Superior temporal gyrus (tissue), 1 donor: Measurements from ENCODE around the gene FANCI.

ENCODE experiments used
- DNase-seq: peaks from one replicate; pipeline ENCODE4 v3.0.0-alpha.2; 2016; ENCODE audit errors: extremely low spot score

FANCI gene

GRCh38 chr15:89243691-89244573 lies at the start of gene FANCI:
Gene FANCI, plus strand, starts transcription at chr15:89243979. Its CDS starts 3,669 bp downstream, at chr15:89247648.
- DNase-seq: peak; percentile 92

DNA sequence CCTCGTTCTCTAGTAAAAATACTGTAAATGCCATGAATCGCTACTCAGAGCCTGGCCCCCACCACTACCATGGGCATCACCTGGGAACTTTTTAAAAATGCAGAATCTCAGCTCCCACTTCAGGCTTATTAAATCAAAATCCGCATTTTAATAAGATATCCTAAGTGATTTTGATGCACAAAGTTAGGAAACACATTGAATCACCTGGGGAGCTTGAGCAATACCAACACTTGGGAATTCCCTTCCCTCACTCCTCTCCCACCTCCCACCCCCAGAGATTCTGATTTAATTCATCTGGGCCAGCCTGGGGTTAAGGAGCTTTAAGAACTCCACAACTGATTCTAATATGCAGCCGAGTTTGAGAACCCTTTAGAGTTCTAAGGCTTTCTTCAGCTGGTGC lies 49.2 kb upstream of the FANCI start:
- no peak for DNase-seq

GRCh38 chr15:89195836-89196235 lies 47.9 kb upstream of the FANCI start:
- DNase-seq: no peak

DNA sequence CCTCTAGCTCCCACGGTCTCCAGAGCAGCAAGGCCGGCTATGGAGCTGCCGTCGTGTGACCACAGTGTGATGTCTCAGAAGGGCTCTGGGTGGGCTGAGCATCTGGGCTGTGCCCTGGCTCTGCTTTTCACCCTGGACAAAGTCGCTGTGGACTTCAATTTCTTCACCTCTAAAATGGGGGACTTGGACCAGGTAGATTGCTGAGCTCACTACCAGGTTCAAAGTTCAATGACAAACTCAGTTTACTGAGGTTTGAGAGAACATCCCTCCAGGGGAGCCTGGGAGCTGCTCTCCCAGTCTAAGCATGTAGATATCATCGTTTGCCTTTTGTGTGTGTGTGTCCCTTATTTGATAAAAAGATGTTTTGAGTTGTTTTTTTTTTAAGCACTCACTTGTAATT lies 47.5 kb upstream of the FANCI start:
- DNase-seq: no peak

- DNase-seq: no peak
These were observed 46.8 kb upstream of the FANCI start for GRCh38 chr15:89196994-89197393.

- DNase-seq: peak; percentile 94
These were observed 46.2 kb upstream of the FANCI start for GRCh38 chr15:89197503-89197971.

DNA sequence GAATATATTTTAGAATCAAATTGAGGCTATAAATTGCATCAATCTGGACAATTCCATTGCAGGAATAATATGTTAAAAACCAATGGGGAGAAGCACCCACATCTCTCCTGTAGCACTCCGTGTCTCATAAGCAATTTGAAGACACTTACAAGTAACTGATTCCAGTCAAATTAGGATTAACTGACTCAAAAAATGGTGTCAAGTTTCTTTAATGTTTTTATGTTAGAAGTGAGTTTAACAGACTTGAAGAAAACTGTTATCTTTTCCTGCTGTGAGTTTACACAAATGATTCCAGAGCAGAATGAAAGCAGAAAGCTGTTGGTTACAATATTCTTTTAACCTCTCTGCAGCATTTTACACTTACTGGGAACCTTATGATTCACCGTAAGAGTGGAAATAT lies 45.6 kb upstream of the FANCI start:
- peak; percentile 43 for DNase-seq

GRCh38 chr15:89198934-89199333 lies 44.8 kb upstream of the FANCI start:
- peak; percentile 86 for DNase-seq

DNA sequence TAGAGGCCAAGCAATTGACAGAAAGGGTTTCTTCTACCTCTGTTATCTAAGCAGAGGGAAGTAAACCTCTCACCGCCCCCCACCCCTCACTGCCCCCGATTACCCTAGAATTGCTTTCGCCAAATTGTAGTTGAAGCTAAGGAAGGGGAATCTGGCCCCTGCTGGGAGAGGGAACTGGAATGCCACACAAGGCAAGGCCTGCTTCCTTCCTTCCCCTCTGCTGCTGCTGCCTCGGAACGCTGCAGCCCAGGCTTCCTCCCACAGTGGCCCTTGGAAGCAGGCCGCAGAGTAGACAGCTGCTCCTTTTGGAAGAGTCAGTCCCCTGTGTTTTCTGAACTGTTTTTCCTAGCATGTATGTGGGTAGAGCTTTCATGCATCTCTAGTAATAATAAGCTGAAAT lies 44.0 kb upstream of the FANCI start:
- DNase-seq: no peak

DNA sequence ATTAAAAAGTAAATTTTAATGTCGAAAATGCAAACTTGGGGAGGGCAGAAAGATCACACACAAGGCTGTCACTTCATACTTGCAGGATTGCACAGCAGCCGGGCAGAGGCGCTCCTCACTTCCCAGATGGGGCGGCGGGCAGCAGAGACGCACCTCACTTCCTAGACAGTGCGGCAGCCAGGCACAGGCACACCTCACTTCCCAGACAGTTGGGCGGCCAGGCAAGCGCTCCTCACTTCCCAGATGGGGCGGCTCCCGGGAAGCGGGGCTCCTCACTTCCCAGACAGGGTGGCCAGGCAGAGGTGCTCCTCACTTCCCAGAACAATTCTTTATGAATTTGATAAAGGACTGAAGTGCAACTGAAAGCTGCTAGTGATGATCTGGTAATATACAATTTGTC lies 43.6 kb upstream of the FANCI start:
- no peak for DNase-seq

DNA sequence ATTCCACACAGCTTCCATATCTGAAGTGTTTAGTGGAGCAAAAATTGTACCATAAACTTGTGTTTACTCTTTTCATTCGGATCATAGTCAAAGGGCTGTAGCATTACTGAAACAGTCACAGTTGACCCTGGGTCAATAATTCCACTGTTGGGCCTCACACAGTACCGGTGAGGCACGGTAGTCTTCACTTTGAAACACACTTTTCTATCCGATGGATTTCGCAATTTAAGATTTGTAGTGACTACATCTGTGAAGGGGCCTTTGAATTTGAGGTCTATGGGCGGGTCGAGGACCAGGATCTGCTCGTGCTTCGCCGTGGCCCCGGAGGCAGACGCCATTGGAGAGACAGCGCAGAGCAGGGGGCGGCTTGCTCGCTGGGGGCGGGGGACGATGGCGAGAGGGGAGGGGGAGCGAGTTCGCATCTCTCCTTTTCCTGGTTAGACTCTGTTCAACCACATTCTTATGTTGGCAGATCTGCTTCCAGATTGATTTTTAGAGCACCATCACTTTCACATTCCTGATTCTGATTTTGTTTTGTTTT lies 42.2 kb upstream of the FANCI start:
- DNase-seq: no peak

GRCh38 chr15:89203705-89204273 lies 40.0 kb upstream of the FANCI start:
- no peak for DNase-seq

- no peak for DNase-seq
These were observed 37.7 kb upstream of the FANCI start for GRCh38 chr15:89205991-89206585.

GRCh38 chr15:89206908-89207331 lies 36.9 kb upstream of the FANCI start:
- DNase-seq: peak; percentile 84

DNA sequence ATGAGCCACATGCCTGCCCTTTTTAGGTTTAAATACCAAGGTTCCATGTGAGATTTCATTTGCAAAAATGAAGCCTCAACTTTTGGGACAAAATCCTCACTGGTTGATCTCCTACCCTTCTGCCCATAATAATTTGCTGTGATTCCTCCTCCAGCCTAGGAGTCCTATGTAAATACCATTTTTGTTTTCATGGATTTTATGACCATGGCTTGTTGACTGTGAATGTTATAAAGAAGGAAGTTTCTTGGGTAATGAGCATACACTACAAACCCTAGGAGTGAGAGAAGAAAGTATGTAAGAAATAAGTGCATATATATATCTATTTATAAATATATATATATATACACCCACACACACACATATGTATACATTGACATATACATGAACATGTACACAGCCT lies 35.5 kb upstream of the FANCI start:
- DNase-seq: no peak

DNA sequence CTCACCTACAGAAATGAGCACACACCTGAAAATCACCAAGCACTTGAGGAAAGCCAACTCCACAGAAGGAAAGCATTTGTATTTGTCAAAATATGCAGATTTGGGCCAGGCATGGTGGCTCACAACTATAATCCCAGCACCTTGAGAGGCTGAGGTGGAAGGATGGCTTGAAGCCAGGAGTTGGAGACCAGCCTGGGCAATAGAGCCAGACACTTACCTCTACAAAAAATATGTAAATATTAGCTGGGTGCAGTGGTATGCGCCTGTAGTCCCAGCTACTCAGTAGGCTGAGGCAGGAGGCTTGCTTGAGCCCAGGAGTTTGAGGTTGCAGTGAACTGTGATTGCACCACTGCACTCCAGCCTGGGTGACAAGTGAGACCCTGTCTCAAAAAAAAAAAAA lies 34.7 kb upstream of the FANCI start:
- no peak for DNase-seq

DNA sequence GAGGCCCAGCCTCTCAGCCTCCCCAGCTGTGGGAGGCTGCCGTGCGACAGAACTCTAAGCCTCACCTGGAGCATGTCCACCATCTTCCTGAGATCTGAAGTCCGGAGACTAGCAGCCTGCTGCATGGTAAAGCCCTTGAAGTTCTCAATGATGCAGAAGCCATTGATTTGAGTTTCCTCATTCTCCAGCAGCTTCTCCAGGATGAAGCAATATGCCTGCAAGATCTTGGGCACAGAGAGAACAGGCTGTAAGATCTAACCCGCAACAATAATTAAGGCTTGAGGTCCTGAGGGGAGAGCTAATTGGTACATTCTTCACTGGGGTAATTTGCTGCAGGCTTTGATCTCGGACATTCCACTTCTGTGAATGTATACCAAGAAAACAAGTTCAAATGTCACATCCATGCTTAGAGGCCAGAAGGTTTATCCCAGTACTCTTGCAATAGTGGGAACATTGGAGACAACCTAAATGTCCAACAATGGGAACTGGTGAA lies 32.1 kb upstream of the FANCI start:
- no peak for DNase-seq

GRCh38 chr15:89215627-89216026 lies 28.2 kb upstream of the FANCI start:
- DNase-seq: no peak

- no peak for DNase-seq
These were observed 26.7 kb upstream of the FANCI start for GRCh38 chr15:89217031-89217430.

GRCh38 chr15:89217686-89218376 lies 25.9 kb upstream of the FANCI start:
- no peak for DNase-seq

DNA sequence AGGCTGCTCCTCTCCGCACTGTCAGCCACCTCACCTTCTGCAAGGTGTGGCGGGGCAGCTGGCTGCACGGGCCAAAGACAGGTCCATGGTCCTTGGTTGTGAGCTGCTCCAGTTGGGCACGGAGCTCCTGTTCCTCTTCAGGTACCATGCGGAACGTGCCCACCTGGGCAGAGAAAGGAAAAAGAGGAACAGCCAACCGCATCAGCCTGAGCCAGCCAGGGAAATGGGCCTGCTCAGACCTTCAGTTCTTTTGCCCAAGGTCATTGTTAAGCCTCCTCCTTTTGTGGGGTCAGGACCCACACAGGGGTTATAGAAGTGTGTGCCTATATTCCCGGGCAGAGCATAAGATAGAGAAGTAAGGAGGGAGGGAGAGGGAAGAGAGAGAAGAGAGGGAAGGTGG lies 25.2 kb upstream of the FANCI start:
- DNase-seq: no peak

DNA sequence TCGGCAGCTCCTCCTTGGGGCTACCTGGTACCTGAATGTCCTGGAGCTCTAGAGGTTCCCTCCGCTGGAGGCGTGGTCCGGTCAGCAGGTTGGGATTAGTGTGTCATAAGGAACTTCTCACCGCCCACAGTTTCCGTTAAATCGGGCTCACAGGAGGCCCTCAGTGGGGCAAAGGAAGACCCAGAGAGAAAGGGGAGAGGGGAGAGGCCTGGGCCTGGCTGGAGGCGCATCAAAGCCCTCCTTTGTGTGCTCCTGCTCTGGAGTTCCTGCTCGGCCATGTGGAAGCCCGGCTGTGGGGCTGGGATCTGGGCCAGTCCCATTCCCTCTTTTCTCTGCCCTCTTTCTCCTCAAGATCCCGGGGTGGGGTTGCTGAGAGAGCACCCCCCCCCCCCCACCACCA lies 22.2 kb upstream of the FANCI start, which contains the start of gene RLBP1:
Gene RLBP1 (minus strand): TSS at position 37 of the 400 bp plus-strand sequence. CDS start 2,604 bp downstream, outside the sequence.
- peak; percentile 23 for DNase-seq
